DOHH2 (cell line): ENCODE results near the gene ATF2.

Source experiments
- EZH2phosphoT487 ChIP-seq: fragments of 200-600 bp; sonication (generic); IDR thresholded peaks from 2 replicates; pipeline ENCODE4 v1.6.1; 2017; ENCODE audit warnings: borderline replicate concordance, mild to moderate bottlenecking, antibody characterized with exemption, low read length, moderate library complexity, mixed read lengths
- TF ChIP-seq, protein P1 (sequence below): fragments of 200-600 bp; sonication (generic); IDR thresholded peaks from one replicate; pipeline ENCODE4 v1.5.1; 2014; ENCODE audit warnings: antibody characterized with exemption, mild to moderate bottlenecking, low read depth, low read length; ENCODE audit not compliant: poor library complexity, severe bottlenecking

DNA sequence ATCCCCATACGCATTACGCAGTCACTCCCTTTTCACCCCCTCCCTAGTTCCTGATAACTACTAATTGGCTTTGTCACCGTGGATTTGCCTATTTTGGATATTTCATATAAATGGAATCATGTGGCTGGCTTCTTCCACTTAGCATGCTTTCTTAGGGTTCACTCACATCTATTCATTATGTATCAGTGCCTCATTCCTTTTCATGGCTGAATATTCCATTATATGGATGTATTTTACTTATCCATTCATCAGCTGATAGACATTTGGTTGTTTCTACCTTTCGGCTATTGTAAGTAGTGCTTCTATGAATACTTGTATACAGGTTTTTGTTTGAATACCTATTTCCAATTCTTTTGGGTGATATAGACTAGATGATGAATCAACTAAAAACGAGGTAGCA, 8.6 kb upstream of the ATF2 start:
- TF ChIP-seq, protein P1, sequence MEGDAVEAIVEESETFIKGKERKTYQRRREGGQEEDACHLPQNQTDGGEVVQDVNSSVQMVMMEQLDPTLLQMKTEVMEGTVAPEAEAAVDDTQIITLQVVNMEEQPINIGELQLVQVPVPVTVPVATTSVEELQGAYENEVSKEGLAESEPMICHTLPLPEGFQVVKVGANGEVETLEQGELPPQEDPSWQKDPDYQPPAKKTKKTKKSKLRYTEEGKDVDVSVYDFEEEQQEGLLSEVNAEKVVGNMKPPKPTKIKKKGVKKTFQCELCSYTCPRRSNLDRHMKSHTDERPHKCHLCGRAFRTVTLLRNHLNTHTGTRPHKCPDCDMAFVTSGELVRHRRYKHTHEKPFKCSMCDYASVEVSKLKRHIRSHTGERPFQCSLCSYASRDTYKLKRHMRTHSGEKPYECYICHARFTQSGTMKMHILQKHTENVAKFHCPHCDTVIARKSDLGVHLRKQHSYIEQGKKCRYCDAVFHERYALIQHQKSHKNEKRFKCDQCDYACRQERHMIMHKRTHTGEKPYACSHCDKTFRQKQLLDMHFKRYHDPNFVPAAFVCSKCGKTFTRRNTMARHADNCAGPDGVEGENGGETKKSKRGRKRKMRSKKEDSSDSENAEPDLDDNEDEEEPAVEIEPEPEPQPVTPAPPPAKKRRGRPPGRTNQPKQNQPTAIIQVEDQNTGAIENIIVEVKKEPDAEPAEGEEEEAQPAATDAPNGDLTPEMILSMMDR: no peak
- TF ChIP-seq EZH2phosphoT487: no peak
